Ovary (tissue), 3 donors: Measurements from ENCODE around the gene PLEKHM3.

Experiments
- POLR2A ChIP-seq: fragments of 450-650 bp; IDR thresholded peaks from one replicate; pipeline ENCODE4 v1.6.1; 2017; ENCODE audit warnings: antibody characterized with exemption, mild to moderate bottlenecking, moderate library complexity
- TF ChIP-seq, protein P1 (sequence below), 3 donors: fragments of 450-650 bp in 2 of 3; fragments of 200-600 bp in 1 of 3; IDR thresholded peaks; one replicate each; pipeline versions ENCODE4 v1.5.1 to v1.8.0; 2016 to 2022; ENCODE audit warnings: antibody characterized with exemption in 3 of 3, mild to moderate bottlenecking in 1 of 3
- donor health status: DM: no; HTN: no; CAD: no.

DNA sequence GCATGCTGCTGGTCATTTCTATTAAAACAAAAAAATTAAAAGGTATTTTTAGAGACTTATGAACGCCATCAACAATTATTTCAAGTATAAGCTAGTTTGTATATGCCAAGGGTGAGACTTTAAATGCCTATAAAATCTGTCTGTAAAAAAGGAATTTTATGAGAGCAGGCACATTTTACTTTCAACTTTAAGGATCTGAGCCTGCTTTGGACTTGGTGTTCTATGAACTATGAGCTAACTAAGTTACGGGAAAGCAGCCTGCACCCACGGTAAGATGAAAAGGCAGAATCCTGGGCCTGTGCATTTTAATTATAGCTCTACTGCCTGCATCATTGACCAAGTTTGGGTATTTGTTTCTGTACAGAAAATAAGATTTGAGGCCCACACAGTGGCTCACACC lies 95.4 kb downstream of the PLEKHM3 start:
- TF ChIP-seq, protein P1, sequence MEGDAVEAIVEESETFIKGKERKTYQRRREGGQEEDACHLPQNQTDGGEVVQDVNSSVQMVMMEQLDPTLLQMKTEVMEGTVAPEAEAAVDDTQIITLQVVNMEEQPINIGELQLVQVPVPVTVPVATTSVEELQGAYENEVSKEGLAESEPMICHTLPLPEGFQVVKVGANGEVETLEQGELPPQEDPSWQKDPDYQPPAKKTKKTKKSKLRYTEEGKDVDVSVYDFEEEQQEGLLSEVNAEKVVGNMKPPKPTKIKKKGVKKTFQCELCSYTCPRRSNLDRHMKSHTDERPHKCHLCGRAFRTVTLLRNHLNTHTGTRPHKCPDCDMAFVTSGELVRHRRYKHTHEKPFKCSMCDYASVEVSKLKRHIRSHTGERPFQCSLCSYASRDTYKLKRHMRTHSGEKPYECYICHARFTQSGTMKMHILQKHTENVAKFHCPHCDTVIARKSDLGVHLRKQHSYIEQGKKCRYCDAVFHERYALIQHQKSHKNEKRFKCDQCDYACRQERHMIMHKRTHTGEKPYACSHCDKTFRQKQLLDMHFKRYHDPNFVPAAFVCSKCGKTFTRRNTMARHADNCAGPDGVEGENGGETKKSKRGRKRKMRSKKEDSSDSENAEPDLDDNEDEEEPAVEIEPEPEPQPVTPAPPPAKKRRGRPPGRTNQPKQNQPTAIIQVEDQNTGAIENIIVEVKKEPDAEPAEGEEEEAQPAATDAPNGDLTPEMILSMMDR (IDR thresholded peaks at IDR 0.05) = no peak
- TF ChIP-seq POLR2A = no peak
